HepG2 (cell line): Measurements from ENCODE around the gene RAPGEFL1.

Experiments used
- MAFG ChIP-seq: sonication (generic); formaldehyde crosslinking; IDR thresholded peaks from 2 replicates; pipeline ENCODE4 v1.5.1; 2020; ENCODE audit warnings: mild to moderate bottlenecking, missing genetic modification reagents
- MYC ChIP-seq: sonication (generic); formaldehyde crosslinking; IDR thresholded peaks from 2 replicates; pipeline ENCODE4 v1.9.0; 2021; ENCODE audit warnings: missing genetic modification reagents, borderline replicate concordance
- NR3C1 ChIP-seq: sonication (generic); formaldehyde crosslinking; IDR thresholded peaks from 2 replicates; pipeline ENCODE4 v1.4.0; 2020; ENCODE audit warnings: missing genetic modification reagents
- PREB ChIP-seq: sonication (generic); formaldehyde crosslinking; IDR thresholded peaks from 2 replicates; pipeline ENCODE4 v1.4.0; 2020; ENCODE audit warnings: missing genetic modification reagents

- TF ChIP-seq PREB (CRISPR knock-in tag) (no peak), MYC (CRISPR knock-in tag) (no peak), MAFG (no peak), NR3C1 (no peak)
These were observed at the start of gene RAPGEFL1 for GRCh38 chr17:40177275-40177874.
